Measurements from ENCODE around the gene MRPL49.

MRPL49 gene

GRCh38 chr11:65121865-65122696 is at the start of gene MRPL49, which contains the start of gene FAU:
Gene MRPL49, plus strand, starts transcription at chr11:65122321. Its CDS starts 26 bp downstream, at chr11:65122347.
Gene FAU, minus strand, starts transcription at chr11:65122134. Its CDS starts 321 bp downstream, at chr11:65121813.
- TF ChIP-seq, protein P1, sequence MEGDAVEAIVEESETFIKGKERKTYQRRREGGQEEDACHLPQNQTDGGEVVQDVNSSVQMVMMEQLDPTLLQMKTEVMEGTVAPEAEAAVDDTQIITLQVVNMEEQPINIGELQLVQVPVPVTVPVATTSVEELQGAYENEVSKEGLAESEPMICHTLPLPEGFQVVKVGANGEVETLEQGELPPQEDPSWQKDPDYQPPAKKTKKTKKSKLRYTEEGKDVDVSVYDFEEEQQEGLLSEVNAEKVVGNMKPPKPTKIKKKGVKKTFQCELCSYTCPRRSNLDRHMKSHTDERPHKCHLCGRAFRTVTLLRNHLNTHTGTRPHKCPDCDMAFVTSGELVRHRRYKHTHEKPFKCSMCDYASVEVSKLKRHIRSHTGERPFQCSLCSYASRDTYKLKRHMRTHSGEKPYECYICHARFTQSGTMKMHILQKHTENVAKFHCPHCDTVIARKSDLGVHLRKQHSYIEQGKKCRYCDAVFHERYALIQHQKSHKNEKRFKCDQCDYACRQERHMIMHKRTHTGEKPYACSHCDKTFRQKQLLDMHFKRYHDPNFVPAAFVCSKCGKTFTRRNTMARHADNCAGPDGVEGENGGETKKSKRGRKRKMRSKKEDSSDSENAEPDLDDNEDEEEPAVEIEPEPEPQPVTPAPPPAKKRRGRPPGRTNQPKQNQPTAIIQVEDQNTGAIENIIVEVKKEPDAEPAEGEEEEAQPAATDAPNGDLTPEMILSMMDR (IDR thresholded peaks at IDR 0.05; ENCODE audit: control insufficient read depth, extremely low read depth, insufficient read depth) = no peak
- peak within 1 kb of the TSS; percentile 99 for H3K4me3 ChIP-seq (ENCODE audit: low read depth, low read length)
- DNase-seq (ENCODE audit: low read depth) = peak; percentile 92

DNA sequence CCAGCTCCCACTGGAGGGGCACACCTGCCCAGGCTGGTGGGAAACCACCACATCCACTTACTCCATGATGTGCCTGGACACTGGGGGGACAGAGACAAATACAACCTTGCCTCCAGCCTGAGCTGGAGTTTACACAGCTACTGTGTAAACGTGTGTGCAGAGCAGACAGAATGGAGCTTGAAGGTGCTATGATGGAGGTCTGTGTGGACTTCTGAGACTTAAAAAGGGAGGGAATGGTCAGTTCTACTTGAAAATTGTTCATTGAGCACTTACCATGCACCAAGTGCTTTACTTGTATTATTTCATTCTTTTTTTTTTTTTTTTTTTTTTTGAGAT is 49.5 kb upstream of the MRPL49 start:
- DNase-seq (ENCODE audit: low read depth) = no peak
- TF ChIP-seq, protein P1 (IDR thresholded peaks at IDR 0.05; ENCODE audit: control insufficient read depth, extremely low read depth, insufficient read depth) = no peak
- no peak overlapping the region for H3K4me3 ChIP-seq (ENCODE audit: low read depth, low read length)

GRCh38 chr11:65077451-65077850 is 44.7 kb upstream of the MRPL49 start:
- DNase-seq (ENCODE audit: low read depth) = no peak
- no peak overlapping the region for H3K4me3 ChIP-seq (ENCODE audit: low read depth, low read length)
- TF ChIP-seq, protein P1 (IDR thresholded peaks at IDR 0.05; ENCODE audit: control insufficient read depth, extremely low read depth, insufficient read depth) = no peak

- no peak for DNase-seq (ENCODE audit: low read depth)
- TF ChIP-seq, protein P1 (IDR thresholded peaks at IDR 0.05; ENCODE audit: control insufficient read depth, extremely low read depth, insufficient read depth) = peak; percentile 53
- no peak overlapping the region for H3K4me3 ChIP-seq (ENCODE audit: low read depth, low read length)
Observed at GRCh38 chr11:65078151-65078550, 44.0 kb upstream of the MRPL49 start.

DNA sequence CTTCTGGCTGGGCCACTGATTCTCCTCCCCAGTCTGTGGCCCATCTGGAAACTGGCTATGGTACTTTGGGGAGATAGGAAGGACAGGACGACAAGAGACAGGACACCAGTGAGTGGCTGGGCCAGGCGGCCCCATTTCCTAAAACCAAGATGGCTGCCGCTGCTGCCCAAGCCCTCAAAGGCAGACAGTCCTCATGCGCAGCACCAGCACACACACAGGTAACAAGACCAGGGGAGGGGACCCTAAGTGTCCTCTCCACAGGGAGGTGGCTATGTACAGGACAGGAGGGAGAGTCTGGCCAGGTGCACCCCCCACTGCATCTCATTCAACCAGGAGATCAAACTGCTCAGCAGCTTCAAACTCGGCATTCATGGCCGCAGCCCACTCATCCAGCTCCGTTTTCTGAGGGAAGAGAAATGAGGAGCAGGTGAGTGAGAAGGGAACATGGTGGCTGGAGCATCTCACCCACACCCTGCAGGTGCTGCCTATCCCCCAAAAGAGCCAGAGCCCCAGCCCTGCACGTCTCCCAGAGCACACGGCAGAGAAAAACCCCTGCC is 43.3 kb upstream of the MRPL49 start:
- H3K4me3 ChIP-seq (ENCODE audit: low read depth, low read length) = no peak overlapping the region
- DNase-seq (ENCODE audit: low read depth) = no peak
- TF ChIP-seq, protein P1 (IDR thresholded peaks at IDR 0.05; ENCODE audit: control insufficient read depth, extremely low read depth, insufficient read depth) = no peak

DNA sequence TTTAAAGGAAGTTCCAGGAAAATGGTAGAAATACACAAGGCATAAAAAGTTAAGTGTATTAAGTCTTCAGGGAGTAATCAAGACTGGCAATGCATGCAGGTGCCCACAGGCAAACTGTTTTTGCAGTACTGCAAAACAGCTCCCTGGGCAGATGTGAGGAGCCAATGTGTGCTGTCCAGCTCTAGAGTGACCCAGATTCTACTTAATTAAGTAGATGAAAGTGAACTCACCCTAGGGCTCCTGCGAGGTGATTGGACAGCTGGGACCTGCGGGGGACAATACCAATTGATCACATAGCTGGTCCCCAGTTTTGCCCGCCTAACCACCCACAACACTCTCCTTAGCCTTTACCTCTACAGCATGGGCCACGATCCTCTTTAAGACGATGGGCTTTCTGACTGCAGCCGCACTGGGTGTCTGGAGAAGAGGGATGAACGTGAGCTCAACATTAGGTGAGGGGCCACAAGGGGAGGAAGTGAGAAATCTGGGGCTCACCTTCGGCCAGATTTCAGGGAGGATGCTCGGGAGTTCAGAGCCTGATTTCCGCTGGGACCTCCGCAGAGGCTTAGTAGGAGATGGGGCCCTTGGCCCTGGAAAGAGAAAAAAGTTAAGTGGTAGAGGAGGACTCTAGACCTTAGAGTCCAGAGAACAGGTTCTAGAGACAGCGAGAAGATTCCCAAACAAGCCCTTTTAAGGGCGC is 38.8 kb upstream of the MRPL49 start:
- peak overlapping the region; percentile 99 for H3K4me3 ChIP-seq (ENCODE audit: low read depth, low read length)
- TF ChIP-seq, protein P1 (IDR thresholded peaks at IDR 0.05; ENCODE audit: control insufficient read depth, extremely low read depth, insufficient read depth) = no peak
- DNase-seq (ENCODE audit: low read depth) = no peak

All from LNCaP clone FGC (cell line).